HCT116 (cell line): ENCODE measurements around the gene MIDN.

Experiments
- EZH2phosphoT487 ChIP-seq: fragments of 200-600 bp; IDR thresholded peaks from 2 replicates; pipeline ENCODE4 v1.6.1; 2018; ENCODE audit warnings: antibody characterized with exemption, borderline replicate concordance
- POLR2A ChIP-seq: IDR thresholded peaks from 2 replicates; pipeline ENCODE4 v1.7.0; 2011; ENCODE audit warnings: borderline replicate concordance; ENCODE audit not compliant: insufficient read depth, insufficient read length; ENCODE audit errors: extremely low read depth
- POLR2AphosphoS5 ChIP-seq: IDR thresholded peaks from 2 replicates; pipeline ENCODE4 v1.6.1; 2011; ENCODE audit warnings: mild to moderate bottlenecking, low read depth, low read length, moderate library complexity
- RAD21 ChIP-seq: IDR thresholded peaks from 2 replicates; pipeline ENCODE4 v1.6.1; 2012; ENCODE audit warnings: low read depth, mild to moderate bottlenecking
- SP1 ChIP-seq: IDR thresholded peaks from 2 replicates; pipeline ENCODE4 v1.6.1; 2012; ENCODE audit warnings: low read depth
- SRF ChIP-seq: IDR thresholded peaks from 2 replicates; pipeline ENCODE4 v1.6.1; 2012; ENCODE audit warnings: low read depth
- TCF7L2 ChIP-seq: IDR thresholded peaks from 2 replicates; pipeline ENCODE4 v1.7.0; 2011; ENCODE audit warnings: borderline replicate concordance, inconsistent platforms; ENCODE audit not compliant: insufficient read depth, insufficient read length; ENCODE audit errors: extremely low read depth
- YY1 ChIP-seq: IDR thresholded peaks from 2 replicates; pipeline ENCODE4 v1.6.1; 2011; ENCODE audit warnings: low read length, low read depth, moderate library complexity, mild to moderate bottlenecking; ENCODE audit not compliant: insufficient replicate concordance; ENCODE audit errors: extremely low read depth
- ZNF274 ChIP-seq: fragments of 200-500 bp; sonication (Bioruptor generic); IDR thresholded peaks from 2 replicates; pipeline ENCODE4 v1.6.1; 2014; ENCODE audit warnings: mild to moderate bottlenecking, low read depth, low read length, inconsistent platforms
- TF ChIP-seq, protein P1 (sequence below), 3 experiments: fragments of 200-600 bp in 1 of 3; sonication (generic) in 1 of 3; IDR thresholded peaks in 2 of 3; conservative IDR thresholded peaks in 1 of 3; 2 replicates each; pipeline ENCODE4 v1.5.1; 2012 to 2017; ENCODE audit warnings: low read depth in 2 of 3, low read length in 2 of 3, antibody characterized with exemption in 1 of 3, borderline replicate concordance in 1 of 3, control low read depth in 1 of 3, mild to moderate bottlenecking in 1 of 3, mixed read lengths in 1 of 3, mixed run types in 1 of 3, moderate library complexity in 1 of 3; ENCODE audit not compliant: insufficient read depth in 1 of 3
- TF ChIP-seq, protein P2 (sequence below): IDR thresholded peaks from 2 replicates; pipeline ENCODE4 v1.6.1; 2012
- TF ChIP-seq, protein P3 (sequence below): IDR thresholded peaks from 2 replicates; pipeline ENCODE4 v1.6.1; 2012; ENCODE audit warnings: low read depth
- TF ChIP-seq, protein P4 (sequence below): IDR thresholded peaks from 2 replicates; pipeline ENCODE4 v1.6.1; 2012

DNA sequence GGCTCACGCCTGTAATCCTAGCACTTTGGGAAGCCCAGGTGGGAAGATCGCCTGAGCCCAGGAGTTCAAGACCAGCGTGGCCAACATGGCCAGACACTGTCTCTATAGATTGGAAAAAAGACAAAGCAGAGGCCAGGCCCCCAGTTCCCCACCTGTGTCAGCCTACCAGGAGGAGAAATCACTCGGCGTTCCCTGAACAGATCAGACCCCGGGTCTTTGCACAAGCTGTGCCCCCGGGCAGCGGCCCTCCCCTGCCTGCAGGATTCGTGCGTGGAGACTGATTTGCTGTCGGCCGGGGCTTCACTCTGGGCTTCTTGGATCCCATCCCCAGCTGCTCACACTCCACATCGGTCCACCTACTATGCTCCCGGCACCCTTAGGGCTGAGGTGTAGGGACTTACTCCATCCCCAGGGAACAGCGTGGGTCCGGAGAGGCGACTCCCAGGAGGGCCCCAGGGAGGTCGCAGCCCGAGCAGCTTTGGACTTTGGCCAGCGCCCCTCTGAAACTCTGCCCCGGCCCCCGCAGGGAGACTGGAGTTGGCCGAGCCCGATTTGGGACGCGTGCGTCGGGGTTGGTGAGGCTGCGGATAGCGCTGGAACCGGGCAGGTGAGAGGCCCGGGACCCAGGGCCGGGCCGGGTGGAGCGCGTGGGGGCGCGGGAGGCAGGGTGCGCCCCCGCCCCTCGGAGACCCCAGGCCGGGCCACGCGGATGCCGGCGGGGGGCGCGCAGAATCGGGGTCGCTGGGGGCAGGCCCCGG is 36.8 kb downstream of the MIDN start:
- TF ChIP-seq SRF (no peak), POLR2A (no peak), POLR2AphosphoS5 (no peak), SP1 (no peak), TCF7L2 (no peak), RAD21 (no peak), EZH2phosphoT487 (no peak), YY1 (no peak), ZNF274 (no peak)
- TF ChIP-seq, protein P1, sequence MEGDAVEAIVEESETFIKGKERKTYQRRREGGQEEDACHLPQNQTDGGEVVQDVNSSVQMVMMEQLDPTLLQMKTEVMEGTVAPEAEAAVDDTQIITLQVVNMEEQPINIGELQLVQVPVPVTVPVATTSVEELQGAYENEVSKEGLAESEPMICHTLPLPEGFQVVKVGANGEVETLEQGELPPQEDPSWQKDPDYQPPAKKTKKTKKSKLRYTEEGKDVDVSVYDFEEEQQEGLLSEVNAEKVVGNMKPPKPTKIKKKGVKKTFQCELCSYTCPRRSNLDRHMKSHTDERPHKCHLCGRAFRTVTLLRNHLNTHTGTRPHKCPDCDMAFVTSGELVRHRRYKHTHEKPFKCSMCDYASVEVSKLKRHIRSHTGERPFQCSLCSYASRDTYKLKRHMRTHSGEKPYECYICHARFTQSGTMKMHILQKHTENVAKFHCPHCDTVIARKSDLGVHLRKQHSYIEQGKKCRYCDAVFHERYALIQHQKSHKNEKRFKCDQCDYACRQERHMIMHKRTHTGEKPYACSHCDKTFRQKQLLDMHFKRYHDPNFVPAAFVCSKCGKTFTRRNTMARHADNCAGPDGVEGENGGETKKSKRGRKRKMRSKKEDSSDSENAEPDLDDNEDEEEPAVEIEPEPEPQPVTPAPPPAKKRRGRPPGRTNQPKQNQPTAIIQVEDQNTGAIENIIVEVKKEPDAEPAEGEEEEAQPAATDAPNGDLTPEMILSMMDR (IDR thresholded peaks at IDR 0.05 in 2 of 3, conservative IDR thresholded peaks at IDR 0.05 in 1 of 3; ENCODE audit: borderline replicate concordance in 1 of 3, insufficient read depth in 1 of 3, low read depth in 2 of 3, low read length in 2 of 3) = no peak
- TF ChIP-seq, protein P2, sequence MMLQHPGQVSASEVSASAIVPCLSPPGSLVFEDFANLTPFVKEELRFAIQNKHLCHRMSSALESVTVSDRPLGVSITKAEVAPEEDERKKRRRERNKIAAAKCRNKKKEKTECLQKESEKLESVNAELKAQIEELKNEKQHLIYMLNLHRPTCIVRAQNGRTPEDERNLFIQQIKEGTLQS = no peak
- TF ChIP-seq, protein P3, sequence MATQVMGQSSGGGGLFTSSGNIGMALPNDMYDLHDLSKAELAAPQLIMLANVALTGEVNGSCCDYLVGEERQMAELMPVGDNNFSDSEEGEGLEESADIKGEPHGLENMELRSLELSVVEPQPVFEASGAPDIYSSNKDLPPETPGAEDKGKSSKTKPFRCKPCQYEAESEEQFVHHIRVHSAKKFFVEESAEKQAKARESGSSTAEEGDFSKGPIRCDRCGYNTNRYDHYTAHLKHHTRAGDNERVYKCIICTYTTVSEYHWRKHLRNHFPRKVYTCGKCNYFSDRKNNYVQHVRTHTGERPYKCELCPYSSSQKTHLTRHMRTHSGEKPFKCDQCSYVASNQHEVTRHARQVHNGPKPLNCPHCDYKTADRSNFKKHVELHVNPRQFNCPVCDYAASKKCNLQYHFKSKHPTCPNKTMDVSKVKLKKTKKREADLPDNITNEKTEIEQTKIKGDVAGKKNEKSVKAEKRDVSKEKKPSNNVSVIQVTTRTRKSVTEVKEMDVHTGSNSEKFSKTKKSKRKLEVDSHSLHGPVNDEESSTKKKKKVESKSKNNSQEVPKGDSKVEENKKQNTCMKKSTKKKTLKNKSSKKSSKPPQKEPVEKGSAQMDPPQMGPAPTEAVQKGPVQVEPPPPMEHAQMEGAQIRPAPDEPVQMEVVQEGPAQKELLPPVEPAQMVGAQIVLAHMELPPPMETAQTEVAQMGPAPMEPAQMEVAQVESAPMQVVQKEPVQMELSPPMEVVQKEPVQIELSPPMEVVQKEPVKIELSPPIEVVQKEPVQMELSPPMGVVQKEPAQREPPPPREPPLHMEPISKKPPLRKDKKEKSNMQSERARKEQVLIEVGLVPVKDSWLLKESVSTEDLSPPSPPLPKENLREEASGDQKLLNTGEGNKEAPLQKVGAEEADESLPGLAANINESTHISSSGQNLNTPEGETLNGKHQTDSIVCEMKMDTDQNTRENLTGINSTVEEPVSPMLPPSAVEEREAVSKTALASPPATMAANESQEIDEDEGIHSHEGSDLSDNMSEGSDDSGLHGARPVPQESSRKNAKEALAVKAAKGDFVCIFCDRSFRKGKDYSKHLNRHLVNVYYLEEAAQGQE = no peak
- TF ChIP-seq, protein P4, sequence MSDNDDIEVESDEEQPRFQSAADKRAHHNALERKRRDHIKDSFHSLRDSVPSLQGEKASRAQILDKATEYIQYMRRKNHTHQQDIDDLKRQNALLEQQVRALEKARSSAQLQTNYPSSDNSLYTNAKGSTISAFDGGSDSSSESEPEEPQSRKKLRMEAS = no peak
